Activated CD8-positive, alpha-beta memory T cell treated with anti-CD3 and anti-CD28 coated beads, Interleukin-2, amount 50 U/mL, for 24 hours (primary cell): ENCODE results near the gene NTRK2.

ENCODE experiments used
- DNase-seq: peaks from one replicate; pipeline ENCODE4 v3.0.0-alpha.2; 2020; ENCODE audit errors: extremely low read depth

Gene NTRK2

DNA sequence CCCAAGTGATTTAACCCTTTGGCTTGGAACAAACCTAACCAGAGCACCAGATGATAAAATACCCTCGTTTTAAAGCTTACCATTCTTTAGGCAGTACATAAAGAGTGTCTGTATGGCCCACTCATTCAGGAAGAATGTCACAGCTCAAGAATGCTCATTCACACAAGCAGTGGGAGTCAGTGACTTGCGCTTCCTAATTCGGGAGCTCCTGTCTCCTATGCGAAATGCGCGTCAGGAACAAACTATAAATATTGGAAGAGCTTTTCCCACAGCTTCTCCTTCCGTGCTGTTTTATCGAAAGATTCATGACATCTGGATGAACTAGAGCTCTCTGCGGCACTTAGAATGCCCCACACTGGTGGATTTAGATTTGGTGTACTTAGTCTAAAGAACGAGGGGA, 66.6 kb downstream of the NTRK2 start:
- no peak for DNase-seq

DNA sequence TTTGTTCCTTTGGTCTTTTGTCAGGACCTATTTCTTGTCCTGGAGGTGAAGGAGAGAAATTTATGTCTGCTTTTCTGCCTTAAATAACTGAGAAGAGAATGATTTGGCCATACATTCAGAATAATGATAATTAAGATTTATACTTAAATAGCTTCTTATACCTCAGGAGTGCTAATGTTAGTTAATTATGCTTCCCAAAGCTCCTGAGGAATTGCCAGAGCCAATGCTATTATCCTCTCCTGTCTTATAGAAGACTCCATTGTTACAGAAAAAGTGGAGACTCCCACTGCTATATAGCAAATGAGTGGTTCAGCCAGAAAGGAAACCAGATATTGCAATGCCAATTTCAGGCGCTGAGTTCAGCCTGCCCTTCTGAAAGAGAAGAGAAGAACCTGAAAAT, 67.0 kb downstream of the NTRK2 start:
- no peak for DNase-seq

DNA sequence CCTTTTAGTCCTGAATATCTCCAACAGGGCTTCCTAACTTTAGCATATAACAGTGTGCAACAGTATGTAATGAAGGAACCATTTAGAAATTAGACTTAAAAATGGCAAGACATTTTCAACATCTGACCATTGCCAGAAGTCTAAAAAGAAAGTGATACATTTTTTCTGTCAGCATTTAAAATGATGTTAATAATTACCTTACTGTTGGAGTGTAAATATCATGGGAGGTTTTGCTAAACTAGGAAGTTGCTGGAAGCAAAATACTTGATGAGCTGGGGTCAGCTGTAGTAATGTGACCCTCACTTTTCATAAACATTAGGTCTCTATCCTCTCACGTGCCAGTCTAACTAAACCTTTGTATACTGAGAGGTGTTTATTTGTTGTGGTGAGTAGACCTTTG, 68.8 kb downstream of the NTRK2 start:
- no peak for DNase-seq

DNA sequence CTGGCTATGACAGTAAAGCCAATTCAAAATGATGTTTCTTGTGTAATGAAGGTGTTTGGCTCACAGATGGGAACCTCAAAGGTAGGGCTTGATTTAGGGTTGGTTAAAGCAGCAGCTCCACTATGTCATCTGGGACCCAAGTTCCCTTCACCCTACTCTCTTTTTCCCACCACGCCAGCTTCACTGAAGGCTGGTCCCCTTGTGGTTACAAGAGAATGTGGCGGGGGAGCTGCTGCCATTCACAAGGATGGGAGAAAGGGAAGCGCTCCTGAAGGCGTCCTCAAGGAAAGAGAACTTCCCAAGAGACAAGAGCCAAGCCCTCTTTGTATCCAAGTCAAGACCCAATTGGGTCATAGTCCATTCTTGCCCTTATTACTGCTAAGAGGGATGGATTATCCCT, 72.7 kb downstream of the NTRK2 start:
- DNase-seq = no peak

DNA sequence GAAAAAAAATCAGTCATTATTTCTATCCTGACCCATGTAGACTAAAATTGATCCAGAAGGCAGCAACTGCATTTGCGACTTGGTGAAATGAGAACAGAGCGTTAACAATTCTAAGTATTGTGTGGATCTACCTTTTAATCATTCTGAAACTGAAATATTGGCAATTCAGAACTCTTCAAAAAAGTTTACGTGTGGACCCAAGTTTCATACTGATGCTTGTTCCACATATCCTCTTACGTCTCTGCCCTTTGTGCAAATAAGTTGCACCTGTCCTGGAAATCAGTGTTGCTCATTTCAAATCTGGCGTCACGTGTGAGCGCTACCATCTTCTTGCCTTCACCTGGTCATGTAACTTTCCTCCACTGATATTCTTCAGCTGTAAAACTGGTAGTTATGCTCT, 74.7 kb downstream of the NTRK2 start:
- no peak for DNase-seq

DNA sequence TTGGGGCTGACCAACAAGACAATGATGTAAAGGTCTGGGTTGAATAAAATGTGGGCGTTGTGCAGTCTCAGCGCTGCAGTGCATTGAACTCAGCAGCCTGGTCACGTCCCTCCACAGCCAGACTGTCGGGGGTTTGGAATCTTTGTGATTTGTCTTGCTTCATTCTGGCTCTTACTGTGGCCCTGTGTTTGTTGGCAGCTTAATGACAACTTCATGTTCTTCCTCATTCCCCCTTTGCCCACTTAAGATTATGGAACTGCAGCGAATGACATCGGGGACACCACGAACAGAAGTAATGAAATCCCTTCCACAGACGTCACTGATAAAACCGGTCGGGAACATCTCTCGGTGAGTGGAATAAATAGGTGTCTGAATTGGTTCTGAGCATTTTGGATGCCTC, 75.2 kb downstream of the NTRK2 start:
- no peak for DNase-seq

DNA sequence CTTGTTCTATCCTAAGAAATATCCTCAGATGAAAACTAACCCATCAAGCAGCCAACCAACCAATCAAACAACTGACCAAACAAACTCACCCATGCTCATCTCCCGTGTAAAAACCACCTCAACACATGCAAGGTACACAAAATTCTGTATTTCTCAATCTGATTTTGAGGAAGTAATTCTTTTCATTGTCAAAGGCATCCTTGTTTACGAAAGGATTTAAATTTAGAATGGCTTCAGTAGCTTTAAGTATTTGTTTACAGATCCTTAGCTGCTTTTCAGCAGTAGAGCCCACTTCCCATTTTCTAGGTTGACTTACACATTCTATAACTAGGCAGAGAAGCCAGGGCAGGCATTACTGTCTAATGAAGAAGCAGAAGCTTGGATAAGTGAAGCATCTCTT, 78.6 kb downstream of the NTRK2 start:
- DNase-seq = no peak

DNA sequence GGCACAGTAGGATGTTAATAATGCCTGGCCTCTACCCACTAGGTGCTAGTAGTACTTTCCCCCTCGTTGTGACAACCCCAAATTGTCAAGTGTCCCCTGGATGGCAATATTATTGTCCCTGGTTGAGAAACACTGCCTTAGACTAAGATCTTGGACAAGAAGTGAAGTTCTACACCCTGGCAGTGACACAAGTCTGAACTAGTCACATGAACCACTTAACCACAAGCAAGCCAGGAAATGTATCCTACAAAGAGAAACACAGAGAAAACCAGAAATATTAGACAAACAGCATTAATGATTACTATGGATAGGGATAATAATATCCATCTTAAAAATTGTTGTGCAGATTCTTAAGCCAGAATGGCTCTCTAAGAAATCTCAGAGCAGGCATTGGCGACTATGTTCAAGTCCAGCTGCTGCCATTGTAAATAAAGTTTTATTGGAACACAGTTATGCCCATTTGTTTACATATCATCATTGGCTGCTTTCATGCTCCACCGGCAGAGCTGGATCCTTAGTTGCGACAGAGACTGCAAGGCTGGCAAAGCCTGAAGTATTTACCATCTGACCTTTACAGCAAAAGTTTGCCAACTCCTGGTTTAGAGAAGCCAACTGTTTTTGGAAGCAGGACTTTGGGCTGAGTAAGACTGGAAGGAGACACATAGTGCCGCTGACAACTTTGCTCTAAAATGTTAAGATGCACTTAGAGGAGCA, 80.8 kb downstream of the NTRK2 start:
- DNase-seq = no peak

DNA sequence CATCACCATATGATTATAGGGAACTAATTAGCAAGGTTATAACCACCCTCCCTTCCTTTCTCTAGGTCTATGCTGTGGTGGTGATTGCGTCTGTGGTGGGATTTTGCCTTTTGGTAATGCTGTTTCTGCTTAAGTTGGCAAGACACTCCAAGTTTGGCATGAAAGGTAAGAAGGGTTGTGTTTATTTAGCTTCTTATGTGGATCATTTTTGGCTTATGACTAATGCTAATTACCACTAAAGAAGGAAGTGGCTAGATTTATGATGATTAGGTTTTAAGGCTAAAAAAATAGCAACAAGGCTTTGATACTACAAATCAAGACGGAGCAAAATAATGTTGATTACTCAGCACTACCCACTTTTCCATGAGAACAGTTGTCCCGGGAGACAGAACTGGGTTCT, 82.4 kb downstream of the NTRK2 start:
- DNase-seq = no peak

DNA sequence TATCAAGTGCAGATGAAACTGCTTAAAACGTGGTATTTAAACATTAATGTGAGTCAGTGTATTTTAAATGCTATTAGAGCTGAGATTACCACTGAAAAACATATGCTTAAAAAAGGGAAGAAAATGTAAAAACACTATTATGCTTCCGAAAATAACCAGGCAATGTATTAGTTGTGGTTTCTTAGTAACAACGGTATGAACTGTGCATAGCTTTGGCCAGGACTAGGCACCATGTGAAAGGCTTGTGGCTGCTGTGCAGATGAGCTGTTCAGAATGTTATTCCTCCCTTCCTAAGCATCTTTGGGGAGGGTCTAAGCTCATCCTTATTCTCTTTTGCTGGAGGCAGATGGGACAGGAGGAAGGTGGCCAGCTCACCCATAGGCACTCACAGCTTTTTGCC, 84.9 kb downstream of the NTRK2 start:
- DNase-seq = no peak

DNA sequence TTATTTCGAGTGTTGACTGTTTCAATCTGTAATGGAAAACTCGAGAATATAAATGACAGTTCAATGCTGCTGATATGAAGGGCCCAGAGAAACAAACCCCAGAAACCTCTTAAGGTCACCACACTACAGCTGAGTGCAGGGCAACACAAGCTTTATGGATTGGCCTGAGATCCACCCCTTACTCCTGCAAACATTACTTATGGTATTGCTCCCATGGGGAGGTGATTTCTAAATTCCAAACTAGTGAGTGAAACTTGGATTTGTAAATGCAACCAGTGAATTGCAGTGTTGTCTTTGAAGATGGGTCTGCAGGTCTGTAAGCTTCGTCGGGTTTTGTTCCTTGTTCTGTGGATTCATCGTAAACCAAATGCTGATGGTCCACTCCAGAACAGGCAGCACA, 85.4 kb downstream of the NTRK2 start:
- DNase-seq = no peak

DNA sequence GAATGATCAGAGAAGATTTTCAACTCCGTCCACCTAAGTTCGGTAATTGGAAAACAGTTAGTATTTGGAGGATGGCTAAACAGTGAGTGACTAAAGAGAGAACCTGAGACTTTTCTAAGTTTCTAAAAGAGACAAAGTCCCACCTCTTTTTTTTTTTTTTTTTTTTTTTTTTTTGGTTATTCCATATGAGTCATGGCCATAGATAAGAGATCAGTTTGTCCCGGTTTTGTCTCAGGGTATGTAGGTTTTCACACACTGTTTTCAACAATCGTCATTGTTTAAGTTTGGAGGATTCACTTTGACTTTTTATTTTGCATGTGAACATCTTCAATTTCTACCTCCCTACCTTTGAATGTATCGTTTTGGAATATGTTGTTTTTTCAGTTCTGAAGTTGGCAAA, 85.9 kb downstream of the NTRK2 start:
- DNase-seq = no peak

DNA sequence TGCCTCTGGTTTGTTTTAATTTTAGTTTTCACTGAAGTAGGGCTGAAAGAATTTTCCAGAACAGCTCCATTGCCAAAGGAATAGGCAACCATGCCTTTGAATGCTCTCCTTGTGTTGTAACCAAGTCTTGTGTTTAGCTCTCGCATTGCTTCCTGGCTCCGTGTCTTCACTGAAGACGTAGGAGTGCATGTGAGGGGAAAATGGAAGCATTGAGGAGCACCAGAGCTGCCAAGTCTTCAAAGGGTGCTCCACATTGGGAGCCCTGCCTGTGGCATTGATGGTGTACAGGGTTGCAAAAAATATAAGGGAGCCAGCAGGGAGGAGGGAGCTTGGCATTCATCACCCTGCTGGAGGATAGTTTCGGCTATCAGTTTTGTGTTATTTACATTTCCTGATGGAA, 86.6 kb downstream of the NTRK2 start:
- DNase-seq = no peak

DNA sequence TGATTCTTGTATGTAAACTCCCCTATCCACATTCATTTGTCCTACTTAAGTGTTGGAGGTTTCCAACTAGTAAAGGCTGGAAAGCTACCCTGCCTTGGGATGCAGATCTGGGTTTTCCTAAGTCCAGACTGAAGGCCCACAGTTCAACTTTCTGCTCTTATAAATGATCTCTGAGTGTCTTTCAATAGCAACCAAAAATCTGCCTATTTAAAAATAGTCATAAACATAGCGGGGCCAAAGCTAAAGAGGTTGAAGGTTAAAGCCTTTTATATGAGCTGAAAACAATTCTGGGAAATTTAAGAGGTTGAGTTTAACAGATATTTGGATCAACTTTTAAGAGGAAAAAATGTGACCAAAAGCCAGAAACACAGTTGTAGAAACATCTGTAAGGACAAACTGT, 87.2 kb downstream of the NTRK2 start:
- no peak for DNase-seq

DNA sequence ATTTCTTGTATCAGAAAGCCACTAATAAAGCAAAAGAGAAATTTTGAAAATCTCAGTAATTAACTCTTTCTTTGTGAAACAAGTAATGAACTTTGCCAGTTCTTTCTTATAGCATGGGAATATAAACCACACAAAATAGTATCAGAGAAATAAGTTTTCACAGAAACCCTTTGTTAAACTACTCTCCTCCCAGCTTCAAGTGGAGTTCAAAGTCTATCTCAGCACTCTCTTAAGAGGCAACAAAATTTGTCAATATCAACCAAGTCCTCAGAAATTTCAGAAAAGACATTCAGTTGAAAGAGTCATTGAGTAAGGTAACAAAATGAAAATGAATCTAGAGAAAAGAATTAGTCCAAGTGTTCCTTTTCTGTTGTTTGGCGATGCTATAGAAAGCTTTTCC, 89.3 kb downstream of the NTRK2 start:
- DNase-seq = no peak

DNA sequence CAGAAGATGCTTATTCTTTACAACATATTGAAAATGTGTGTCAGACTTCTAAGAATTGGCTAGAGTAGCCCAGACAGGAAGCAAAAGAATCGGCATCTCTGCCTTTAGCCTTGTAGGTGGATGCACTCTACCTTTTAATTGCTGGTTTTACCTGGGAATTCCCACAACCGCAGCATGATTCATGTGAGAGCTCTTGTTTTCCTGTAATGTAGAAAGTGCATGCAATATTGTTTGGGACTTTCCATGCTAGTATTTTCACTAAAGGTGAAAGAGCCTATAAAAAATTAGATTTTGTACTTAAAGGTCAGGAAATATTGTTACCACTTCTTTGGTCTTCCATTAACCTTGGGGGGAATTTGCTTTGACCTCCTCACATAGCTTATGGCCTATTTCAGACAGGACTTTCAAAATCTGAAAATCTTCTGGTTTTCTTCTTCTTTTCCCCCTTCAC, 89.8 kb downstream of the NTRK2 start:
- no peak for DNase-seq

DNA sequence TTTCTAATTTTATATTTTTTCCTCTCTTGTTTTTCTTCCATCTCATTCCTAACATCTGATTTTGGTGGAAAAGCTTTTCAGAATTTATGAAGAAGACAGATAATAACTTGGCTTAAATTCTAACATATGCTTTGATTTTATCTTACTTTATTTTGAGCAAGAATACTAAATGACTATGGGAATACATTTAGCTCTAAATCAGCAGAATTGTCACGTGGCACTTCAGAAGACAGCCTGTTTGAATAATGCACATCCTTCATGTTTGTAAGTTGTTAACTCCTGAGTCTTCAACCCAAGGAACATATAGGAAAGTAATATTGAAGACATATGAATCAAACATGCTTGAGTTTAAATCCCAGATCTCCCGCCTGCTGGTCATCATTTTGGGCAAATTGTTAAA, 90.3 kb downstream of the NTRK2 start:
- no peak for DNase-seq

DNA sequence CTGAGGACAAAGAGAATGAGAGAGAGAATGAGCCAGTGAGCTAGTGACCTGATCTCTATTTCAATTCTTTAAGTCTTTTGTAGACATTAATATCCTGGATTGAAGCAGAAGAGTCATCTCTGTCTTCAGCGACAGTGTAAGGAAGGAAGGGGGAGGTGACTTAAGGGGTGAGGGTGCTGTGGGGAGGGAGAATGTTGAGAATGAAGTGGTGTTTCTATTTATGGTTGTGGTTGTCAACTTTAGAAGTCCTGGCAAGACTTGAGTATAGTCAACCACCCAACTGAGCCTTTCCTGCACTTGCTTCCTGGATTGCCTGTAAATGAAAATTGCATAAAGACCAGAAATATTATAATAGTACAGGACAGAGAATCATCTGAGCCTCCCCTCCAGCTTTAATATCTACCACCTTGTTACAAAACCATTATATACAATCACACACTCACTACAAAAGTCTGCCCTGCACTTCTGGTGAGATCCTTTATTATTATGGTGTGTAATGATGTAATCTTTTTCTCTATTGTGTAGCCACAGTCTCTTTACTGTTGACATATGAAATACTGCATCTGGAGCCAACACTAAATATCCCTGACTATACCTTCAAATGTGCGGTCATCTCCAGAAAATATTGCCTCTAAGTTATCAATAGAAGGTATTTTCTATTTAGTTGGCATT, 91.7 kb downstream of the NTRK2 start:
- no peak for DNase-seq

DNA sequence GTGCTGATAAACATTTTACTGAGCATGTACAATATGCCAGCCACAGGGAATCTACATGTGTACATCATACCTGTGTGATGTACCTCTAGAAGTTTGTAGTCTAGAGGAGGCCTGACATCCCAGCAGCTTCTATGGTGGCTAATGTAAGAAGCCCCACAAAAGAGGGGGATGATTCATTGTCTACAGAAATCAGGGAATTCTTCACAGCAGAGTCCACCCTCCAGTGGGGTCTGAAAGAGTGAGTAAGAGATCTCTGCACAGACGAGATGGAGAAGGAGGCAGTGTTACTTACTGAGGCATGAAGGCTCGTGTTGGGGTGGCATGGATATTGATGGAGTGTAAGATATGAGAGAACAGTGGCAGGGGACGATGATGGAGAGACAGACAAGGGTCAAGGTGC, 103.0 kb downstream of the NTRK2 start:
- no peak for DNase-seq

DNA sequence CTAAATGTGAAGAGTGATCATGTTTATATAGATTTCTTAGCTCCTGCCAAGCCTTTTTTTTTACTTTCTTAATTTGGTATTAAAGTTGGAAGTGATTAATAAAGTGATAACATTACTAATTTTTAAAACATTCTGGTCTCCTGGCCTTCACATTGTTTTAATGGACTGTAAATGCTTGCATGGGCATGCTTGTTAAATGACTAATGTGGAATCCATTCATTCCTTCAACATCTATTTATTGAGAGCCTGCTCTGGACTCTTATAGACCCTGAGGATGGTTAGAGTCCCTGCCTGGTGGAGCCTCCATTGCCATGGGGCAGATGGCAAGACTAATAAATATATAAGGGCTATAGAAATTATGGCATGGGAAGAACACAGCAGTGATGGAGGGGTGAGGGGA, 103.5 kb downstream of the NTRK2 start:
- DNase-seq = no peak

DNA sequence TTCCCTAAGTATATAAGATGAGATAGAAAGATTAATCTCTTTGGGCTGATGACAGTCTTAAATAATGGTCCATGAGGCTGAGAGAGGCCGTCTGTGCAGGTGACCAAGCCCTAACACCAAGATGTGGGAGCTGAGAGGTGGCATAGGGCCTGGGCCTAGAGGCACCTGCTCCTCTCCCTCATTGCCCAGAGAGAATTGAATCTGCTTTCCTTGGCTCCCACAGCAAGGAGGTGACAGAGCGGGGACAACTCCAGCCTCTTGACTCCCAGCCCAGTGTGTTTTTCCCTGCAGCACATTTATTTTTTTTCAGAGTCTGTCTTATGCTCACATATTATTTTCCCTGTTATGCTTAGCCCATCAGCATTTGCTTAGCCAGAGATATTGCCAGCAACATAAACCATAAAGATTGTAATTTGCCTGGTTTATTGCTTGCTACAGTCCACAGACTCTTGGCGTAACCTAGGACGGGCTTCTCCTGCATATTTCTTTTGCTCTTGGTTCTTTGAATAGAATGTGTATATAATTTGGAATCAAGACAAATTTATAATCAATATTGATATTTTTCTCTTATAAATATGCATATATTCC, 105.6 kb downstream of the NTRK2 start:
- DNase-seq = no peak

DNA sequence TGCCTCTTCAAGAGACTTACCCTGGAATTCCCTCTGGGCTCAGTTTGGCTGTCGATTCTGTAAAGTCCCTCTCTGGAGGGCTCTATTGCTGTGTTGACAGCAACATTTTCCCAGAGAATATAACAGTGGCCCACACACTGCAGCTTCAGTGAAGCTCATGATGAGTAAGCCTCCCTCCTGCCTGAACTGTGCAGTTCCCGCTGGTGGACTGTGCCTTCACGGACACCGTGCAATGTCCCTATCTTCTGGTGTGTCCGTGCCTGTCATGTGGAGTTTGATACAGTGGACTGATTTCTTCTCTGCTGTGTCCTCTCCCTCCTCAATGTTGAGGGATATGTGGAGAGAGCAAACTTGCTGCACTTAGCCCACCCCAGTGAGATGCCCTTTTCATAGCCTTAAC, 109.0 kb downstream of the NTRK2 start:
- DNase-seq = no peak

DNA sequence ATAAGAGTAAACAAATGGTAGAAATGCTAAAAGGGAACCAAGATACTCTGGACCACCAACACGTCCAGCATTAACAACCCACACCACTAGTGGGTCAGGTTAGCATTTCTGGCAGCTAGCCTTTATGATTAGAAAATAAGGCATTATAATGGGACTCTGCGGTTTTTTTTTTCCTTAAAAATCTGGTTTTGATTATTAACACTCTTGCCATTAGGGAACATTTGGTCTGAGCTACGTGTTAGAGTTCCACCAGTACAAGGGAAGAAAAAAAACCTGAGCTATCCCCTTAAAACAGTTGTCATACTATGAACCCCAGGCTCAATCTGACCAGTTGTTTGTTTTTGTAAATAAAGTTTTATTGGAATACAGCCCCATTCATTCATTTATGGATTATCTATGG, 110.4 kb downstream of the NTRK2 start:
- DNase-seq = no peak

DNA sequence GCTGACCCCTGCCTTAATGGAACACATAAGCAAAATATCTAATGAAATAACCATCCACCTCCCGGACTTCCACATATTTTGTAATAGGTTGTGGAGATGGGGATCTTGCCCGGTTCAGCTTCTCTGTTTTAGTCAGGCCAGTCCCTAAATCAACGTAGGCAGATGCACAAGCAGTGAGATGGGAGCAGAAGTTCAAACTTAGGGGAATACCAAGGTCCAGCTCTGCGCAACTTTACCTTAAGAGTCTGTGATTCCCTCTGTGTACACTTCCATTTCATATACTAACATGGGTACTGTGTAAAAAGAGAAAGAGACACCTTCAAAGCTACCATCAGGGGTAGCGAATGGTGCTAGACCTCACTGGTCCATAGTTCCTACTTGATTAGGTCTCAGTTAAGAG, 110.9 kb downstream of the NTRK2 start:
- DNase-seq = no peak
